CD4-positive, alpha-beta memory T cell (primary cell): ENCODE results near the gene SCNM1. TPM values are rescaled to one million over a fixed set of nuclear protein-coding genes. Genes with fewer than 3 reads are reported as not detected.
A peak's percentile ranks its signal among the peaks of the same experiment; 100 is the strongest.

Experiments used
- CTCF ChIA-PET: fragments of 350-600 bp; sonication (Branson Sonifier 250); formaldehyde crosslinking; loops from one replicate; lab custom pipeline; 2021; ENCODE audit warnings: inconsistent platforms; ENCODE audit not compliant: partially characterized antibody; lab: Charles Lee
- POLR2A ChIA-PET: fragments of 350-600 bp; sonication (Branson Sonifier 250); formaldehyde crosslinking; loops from one replicate; lab custom pipeline; 2021; ENCODE audit not compliant: partially characterized antibody; lab: Charles Lee
- DNase-seq, 5 donors: peaks; one replicate each; pipeline versions ENCODE4 v3.0.0 to v3.0.0-alpha.2; 2020 to 2022; ENCODE audit warnings: mixed read lengths in 1 of 5
- H3K27ac ChIP-seq: one replicate; pipeline ENCODE4 v1.7.0; 2013; ENCODE audit warnings: low read depth, low read length
- H3K27me3 ChIP-seq: 2 replicates; pipeline ENCODE4 v1.7.0; 2013; ENCODE audit warnings: mild to moderate bottlenecking, low read length, moderate library complexity; ENCODE audit not compliant: insufficient read depth
- H3K36me3 ChIP-seq: 2 replicates; pipeline ENCODE4 v1.7.0; 2013; ENCODE audit warnings: mild to moderate bottlenecking, low read length, moderate library complexity; ENCODE audit not compliant: insufficient read depth
- H3K4me1 ChIP-seq: 2 replicates; pipeline ENCODE4 v1.7.0; 2013; ENCODE audit warnings: mild to moderate bottlenecking, low read length, moderate library complexity; ENCODE audit not compliant: insufficient read depth
- H3K4me3 ChIP-seq, 2 donors: one replicate each; pipeline ENCODE4 v1.7.0; 2013; ENCODE audit warnings: low read length in 2 of 2, mild to moderate bottlenecking in 1 of 2
- H3K9me3 ChIP-seq, 2 donors: one replicate each; pipeline ENCODE4 v1.7.0; 2013; ENCODE audit warnings: low read length in 2 of 2, control low read depth in 1 of 2; ENCODE audit not compliant: control insufficient read depth in 1 of 2
- H3K27ac Mint-ChIP-seq, 7 donors: one replicate each; pipeline ENCODE4 v1.8.0; 2020 to 2021; ENCODE audit warnings: mixed read lengths in 7 of 7, mild to moderate bottlenecking in 6 of 7, inconsistent platforms in 3 of 7, moderate library complexity in 3 of 7
- H3K27me3 Mint-ChIP-seq, 2 donors: one replicate each; pipeline ENCODE4 v1.8.0; 2020 to 2021; ENCODE audit warnings: mixed read lengths in 2 of 2
- H3K36me3 Mint-ChIP-seq, 2 donors: one replicate each; pipeline ENCODE4 v1.8.0; 2020 to 2021; ENCODE audit warnings: mixed read lengths in 2 of 2, inconsistent platforms in 1 of 2, mild to moderate bottlenecking in 1 of 2
- H3K4me1 Mint-ChIP-seq, 4 donors: one replicate each; pipeline ENCODE4 v1.8.0; 2020 to 2021; ENCODE audit warnings: mixed read lengths in 4 of 4, mild to moderate bottlenecking in 1 of 4
- H3K4me3 Mint-ChIP-seq, 8 donors: one replicate each; pipeline ENCODE4 v1.8.0; 2020 to 2021; ENCODE audit warnings: mixed read lengths in 8 of 8, mild to moderate bottlenecking in 7 of 8, moderate library complexity in 6 of 8, inconsistent platforms in 3 of 8
- H3K9me3 Mint-ChIP-seq, 8 donors: one replicate each; pipeline ENCODE4 v1.8.0; 2020 to 2021; ENCODE audit warnings: mixed read lengths in 8 of 8, mild to moderate bottlenecking in 5 of 8, inconsistent platforms in 3 of 8, moderate library complexity in 1 of 8
- intact Hi-C: fragments of 100-400 bp; cut with micrococcal nuclease; formaldehyde crosslinking; loops from one replicate; pipeline ENCODE4 v1.15.1; 2023
- polyA plus RNA-seq, 2 donors: library from polyadenylated mRNA; unstranded; fragments of 300-500 nt; fragmentation: Illumina TruSeq; gene quantifications; one replicate each; pipeline ENCODE4 v1.2.3, GENCODE V29; 2021
- total RNA-seq, 2 experiments: library from RNA; stranded (reverse); gene quantifications; one replicate each; pipeline ENCODE4 v1.2.3, GENCODE V29; 2021

The SCNM1 gene
- total and polyA plus RNA-seq, 4 experiments from 2014 or later = 57.4 to 80.9 (median 68.9) TPM

DNA sequence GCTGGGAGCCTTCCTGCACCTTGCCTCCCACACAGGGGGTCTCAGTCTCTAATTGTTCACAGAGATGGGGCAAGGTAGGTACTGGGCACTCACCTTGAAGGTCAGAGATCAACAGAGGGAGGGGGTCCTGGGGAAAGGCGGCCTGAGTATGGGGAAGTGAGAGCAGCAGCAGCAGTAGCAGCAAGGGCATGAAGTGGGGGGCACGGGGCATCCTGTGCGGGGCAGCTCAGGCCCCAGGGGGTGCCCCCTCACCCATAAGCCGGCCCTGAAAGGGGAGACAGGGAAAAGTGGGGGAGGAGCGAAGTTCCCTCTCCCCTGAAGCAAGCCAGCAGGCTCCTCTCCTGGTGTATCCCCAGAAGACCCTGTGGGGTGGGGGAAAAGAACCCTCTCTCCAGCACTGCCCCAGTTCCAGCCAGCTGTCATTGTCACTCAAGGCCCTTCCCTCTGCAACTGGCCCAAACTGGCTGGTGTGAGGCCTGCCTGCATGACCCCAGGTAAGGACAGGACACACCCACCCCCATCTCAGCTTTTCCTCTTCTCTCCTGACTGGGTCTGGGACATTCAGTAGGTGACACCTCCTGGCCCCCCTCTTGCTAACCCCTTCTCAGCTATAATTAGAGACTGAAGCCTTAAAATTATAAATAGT is 23.4 kb upstream of the SCNM1 start:
- H3K4me3 Mint-ChIP-seq = no peak overlapping the region
- no peak overlapping the region for H3K27ac Mint-ChIP-seq
- POLR2A ChIA-PET = interaction anchor here (1.2 kb wide), 1 partner anchor 84 kb away, joined by 4 read pairs; no protein-coding TSS in a partner anchor
- Histone ChIP-seq H3K36me3 (no peaks in the 10 kb centered on the region), H3K4me1 (peaks cover 21% of the 10 kb centered on the region), H3K9me3 (no peaks in the 10 kb centered on the region), H3K27ac (no peak overlapping the region), H3K4me3 (no peak overlapping the region), H3K27me3 (no peaks in the 10 kb centered on the region)
- CTCF ChIA-PET = interaction anchor here (1.9 to 2.0 kb wide), 2 partner anchors 14 to 43 kb away, joined by 6 to 8 read pairs; partner anchors contain the start of gene TNFAIP8L2
- peaks cover 0 to 2% of the 10 kb centered on the region in 2 donors for H3K27me3 Mint-ChIP-seq
- DNase-seq = no peak
- H3K36me3 Mint-ChIP-seq = peaks cover 0 to 2% of the 10 kb centered on the region in 2 donors
- intact Hi-C loops = no loop called here
- H3K4me1 Mint-ChIP-seq = peaks cover 9 to 27% (median 17%) of the 10 kb centered on the region in 4 donors
- H3K9me3 Mint-ChIP-seq = no peaks in the 10 kb centered on the region

DNA sequence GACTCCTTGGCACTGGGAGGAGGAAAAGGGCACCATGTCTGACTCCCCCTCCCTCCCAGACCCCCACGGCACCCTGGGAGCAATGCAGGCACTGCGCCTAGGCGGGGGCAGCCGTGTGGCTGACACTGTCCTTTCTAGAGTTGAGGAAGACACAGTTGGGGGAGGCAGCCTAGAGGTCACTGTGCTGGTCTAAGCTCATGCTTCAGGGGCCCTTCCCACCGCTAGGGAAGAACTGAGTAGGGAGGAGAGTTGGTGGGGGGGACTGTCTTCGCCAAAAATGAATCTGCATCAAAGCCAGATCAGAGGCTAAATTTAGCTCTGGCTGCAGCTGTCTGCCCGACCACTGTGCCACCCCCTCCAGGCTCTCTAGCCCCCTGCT is 22.9 kb upstream of the SCNM1 start:
- DNase-seq = no peak
- H3K4me1 Mint-ChIP-seq = peaks cover 9 to 33% (median 17%) of the 10 kb centered on the region in 4 donors
- no peak overlapping the region for H3K4me3 Mint-ChIP-seq
- H3K27ac Mint-ChIP-seq = no peak overlapping the region
- no peaks in the 10 kb centered on the region for H3K36me3 ChIP-seq
- ChIA-PET POLR2A (interaction anchor here (1.1 to 1.2 kb wide), 2 partner anchors 13 to 85 kb away, joined by 4 read pairs; no protein-coding TSS in a partner anchor), CTCF (interaction anchor here (1.1 to 1.9 kb wide), 2 partner anchors 14 to 43 kb away, joined by 4 to 6 read pairs; partner anchors contain the start of gene TNFAIP8L2)
- peaks cover 24% of the 10 kb centered on the region for H3K4me1 ChIP-seq
- peaks cover 0 to 2% of the 10 kb centered on the region in 2 donors for H3K36me3 Mint-ChIP-seq
- no peaks in the 10 kb centered on the region for H3K27me3 ChIP-seq
- no peaks in the 10 kb centered on the region for H3K9me3 Mint-ChIP-seq
- intact Hi-C loops = no loop called here
- H3K27me3 Mint-ChIP-seq = peaks cover 0 to 2% of the 10 kb centered on the region in 2 donors
- H3K4me3 ChIP-seq = no peak overlapping the region
- no peak overlapping the region for H3K27ac ChIP-seq
- no peaks in the 10 kb centered on the region for H3K9me3 ChIP-seq

DNA sequence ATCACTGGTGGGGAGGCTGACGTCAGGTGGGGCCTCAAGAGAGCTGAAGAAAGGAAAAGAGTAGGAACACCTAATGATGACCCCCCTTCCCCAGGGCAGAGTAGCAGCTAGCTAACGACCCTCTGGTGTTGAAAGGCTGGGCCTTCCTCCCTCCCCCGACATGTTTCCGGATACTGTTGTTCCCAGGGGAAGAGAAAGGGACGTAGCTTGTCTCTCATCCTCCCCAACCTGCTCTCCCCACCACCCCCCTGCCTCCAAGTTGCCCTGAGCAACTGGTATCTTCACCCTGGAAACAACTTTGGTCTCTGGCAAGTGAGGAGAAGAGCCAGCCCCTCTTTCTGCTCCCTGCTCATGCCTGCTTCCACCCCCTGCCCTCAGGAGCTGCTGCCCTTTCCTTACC is 22.0 kb upstream of the SCNM1 start:
- Mint-ChIP-seq H3K27me3 (peaks cover 0 to 2% of the 10 kb centered on the region in 2 donors), H3K27ac (no peak overlapping the region)
- CTCF ChIA-PET = interaction anchor here (1.1 to 1.7 kb wide), 3 partner anchors 11 to 44 kb away, joined by 4 to 6 read pairs (median 6); partner anchors contain the start of gene TNFAIP8L2

DNA sequence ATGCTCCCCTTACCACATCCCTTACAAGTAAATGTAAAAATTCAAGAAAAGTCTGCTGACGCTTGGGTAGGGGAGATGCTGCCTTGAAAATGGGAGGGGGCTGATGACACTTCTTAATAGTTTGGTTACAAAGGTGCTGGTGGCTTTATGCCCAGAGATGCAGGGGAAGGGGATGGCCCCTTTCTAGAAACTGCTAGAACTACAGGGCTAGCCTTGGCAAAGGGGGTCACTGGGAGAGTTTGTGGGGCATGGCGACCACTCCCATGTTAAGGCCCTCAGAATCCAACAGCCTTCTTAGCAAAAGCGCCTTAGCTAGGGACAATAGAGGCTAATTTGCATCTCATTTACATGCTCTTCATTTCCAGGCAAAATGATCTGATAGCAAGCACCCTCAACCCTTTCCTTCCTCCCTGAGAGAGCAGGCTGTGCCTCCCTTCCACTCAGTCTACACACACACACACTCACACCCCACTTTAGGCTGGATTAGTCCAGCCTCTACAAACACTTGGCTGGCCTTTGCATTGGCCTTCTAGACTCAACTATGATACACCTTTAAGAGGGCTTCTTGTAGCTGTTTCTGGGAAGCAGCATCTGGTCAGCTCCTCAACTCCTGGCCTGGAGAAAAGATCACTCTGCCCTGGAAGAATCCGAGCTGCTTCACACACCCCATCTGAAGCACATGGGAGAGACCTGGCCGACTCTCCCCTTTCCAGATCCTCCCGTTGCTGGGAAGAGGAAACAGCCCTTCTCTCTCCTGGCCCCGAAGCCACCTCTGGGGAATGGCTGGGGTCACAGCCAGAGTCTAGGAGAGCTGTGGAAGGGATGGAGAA is 21.3 kb upstream of the SCNM1 start:
- peak overlapping the region in 5 of 7 donors; percentile 13 to 80 (median 24) for H3K27ac Mint-ChIP-seq
- H3K27me3 Mint-ChIP-seq = peaks cover 0 to 2% of the 10 kb centered on the region in 2 donors
- H3K36me3 ChIP-seq = no peaks in the 10 kb centered on the region
- H3K27me3 ChIP-seq = no peaks in the 10 kb centered on the region
- peaks cover 0 to 2% of the 10 kb centered on the region in 2 donors for H3K36me3 Mint-ChIP-seq
- intact Hi-C loops = no loop called here
- H3K9me3 ChIP-seq = no peaks in the 10 kb centered on the region
- H3K27ac ChIP-seq = no peak overlapping the region
- no peak overlapping the region for H3K4me3 ChIP-seq
- ChIA-PET POLR2A (interaction anchor here (0.6 to 1.2 kb wide), 5 partner anchors 11 to 167 kb away, joined by 3 to 5 read pairs (median 4); partner anchors contain the start of gene TNFAIP8L2), CTCF (interaction anchor here (0.7 to 1.7 kb wide), 4 partner anchors 11 to 45 kb away, joined by 3 to 9 read pairs (median 6); partner anchors contain the start of gene TNFAIP8L2)
- H3K4me3 Mint-ChIP-seq = peak overlapping the region; percentile 2 to 98 (median 49)
- peaks cover 9 to 33% (median 17%) of the 10 kb centered on the region in 4 donors for H3K4me1 Mint-ChIP-seq
- peaks cover 24% of the 10 kb centered on the region for H3K4me1 ChIP-seq
- H3K9me3 Mint-ChIP-seq = no peaks in the 10 kb centered on the region
- DNase-seq = no peak

More for the DNA sequence above, 22.0 kb upstream of the SCNM1 start:
- Histone ChIP-seq H3K36me3 (no peaks in the 10 kb centered on the region), H3K4me3 (no peak overlapping the region), H3K27ac (no peak overlapping the region), H3K9me3 (no peaks in the 10 kb centered on the region), H3K4me1 (peaks cover 24% of the 10 kb centered on the region), H3K27me3 (no peaks in the 10 kb centered on the region)
- no peak for DNase-seq
- intact Hi-C loops = no loop called here
- no peak overlapping the region for H3K4me3 Mint-ChIP-seq
- peaks cover 0 to 2% of the 10 kb centered on the region in 2 donors for H3K36me3 Mint-ChIP-seq
- peaks cover 9 to 33% (median 17%) of the 10 kb centered on the region in 4 donors for H3K4me1 Mint-ChIP-seq
- POLR2A ChIA-PET = interaction anchor here (0.6 to 1.1 kb wide), 2 partner anchors 12 to 62 kb away, joined by 3 to 4 read pairs; no protein-coding TSS in a partner anchor
- H3K9me3 Mint-ChIP-seq = no peaks in the 10 kb centered on the region

DNA sequence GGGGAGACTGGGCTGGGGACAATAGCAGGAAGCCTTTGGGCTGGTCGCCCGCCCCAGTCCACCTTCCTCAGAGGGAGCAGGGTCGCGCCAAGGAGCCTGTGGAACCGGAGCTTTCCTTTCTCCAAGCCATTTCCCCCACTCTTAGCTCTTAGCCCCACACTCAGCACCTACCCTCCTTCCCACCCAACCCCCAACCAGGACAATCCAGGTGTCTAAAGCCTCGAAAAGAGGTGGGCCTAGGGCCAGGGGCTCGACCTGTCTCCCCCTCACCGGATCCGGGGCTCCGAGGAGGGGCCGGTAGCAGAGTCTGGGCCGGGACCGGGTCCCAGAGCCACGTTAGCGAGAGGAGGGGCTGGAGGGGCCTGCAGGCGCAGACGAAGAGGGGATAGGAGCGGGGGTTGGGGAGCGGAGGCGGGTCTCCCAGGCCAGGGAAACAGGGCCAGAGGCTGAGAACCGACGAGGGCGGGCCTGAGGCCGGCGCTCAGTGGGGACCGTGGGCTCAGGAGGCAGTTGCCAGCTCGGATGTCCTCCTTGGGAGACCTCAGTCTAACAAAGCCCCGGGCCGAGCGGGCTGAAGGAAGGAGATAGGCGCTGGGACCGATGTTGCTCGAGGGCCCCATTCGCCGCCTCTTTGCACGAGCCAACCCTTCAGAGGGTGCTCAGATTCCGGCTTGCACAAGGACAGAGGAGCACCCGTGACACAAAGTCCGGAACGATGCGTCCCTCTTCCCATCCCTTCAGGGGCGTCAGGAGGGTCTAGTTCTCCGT is 20.5 kb upstream of the SCNM1 start:
- ChIA-PET CTCF (interaction anchor here (0.7 to 1.7 kb wide), 4 partner anchors 10 to 46 kb away, joined by 3 to 9 read pairs (median 6); partner anchors contain the start of gene TNFAIP8L2), POLR2A (interaction anchor here (1.0 to 1.6 kb wide), 4 partner anchors 11 to 167 kb away, joined by 3 to 5 read pairs (median 4); partner anchors contain the start of gene TNFAIP8L2)
- peak in 2 of 5 donors; percentile 24 to 30 for DNase-seq
- peak overlapping the region; percentile 83 for H3K4me3 ChIP-seq
- H3K4me1 Mint-ChIP-seq = peaks cover 9 to 33% (median 17%) of the 10 kb centered on the region in 4 donors
- H3K9me3 ChIP-seq = no peaks in the 10 kb centered on the region
- H3K27ac Mint-ChIP-seq = peak overlapping the region in 3 of 7 donors; percentile 57 to 88 (median 78)
- intact Hi-C loops = loop anchor here (1.0 to 2.0 kb wide), 2 partner anchors 12 to 15 kb away; no protein-coding TSS in a partner anchor
- H3K4me3 Mint-ChIP-seq = peak overlapping the region; percentile 92 to 98 (median 97)
- peaks cover 0 to 2% of the 10 kb centered on the region in 2 donors for H3K36me3 Mint-ChIP-seq
- peaks cover 0 to 2% of the 10 kb centered on the region in 2 donors for H3K27me3 Mint-ChIP-seq
- peaks cover 24% of the 10 kb centered on the region for H3K4me1 ChIP-seq
- no peaks in the 10 kb centered on the region for H3K27me3 ChIP-seq
- H3K36me3 ChIP-seq = no peaks in the 10 kb centered on the region
- H3K9me3 Mint-ChIP-seq = no peaks in the 10 kb centered on the region
- H3K27ac ChIP-seq = peak overlapping the region; percentile 56

DNA sequence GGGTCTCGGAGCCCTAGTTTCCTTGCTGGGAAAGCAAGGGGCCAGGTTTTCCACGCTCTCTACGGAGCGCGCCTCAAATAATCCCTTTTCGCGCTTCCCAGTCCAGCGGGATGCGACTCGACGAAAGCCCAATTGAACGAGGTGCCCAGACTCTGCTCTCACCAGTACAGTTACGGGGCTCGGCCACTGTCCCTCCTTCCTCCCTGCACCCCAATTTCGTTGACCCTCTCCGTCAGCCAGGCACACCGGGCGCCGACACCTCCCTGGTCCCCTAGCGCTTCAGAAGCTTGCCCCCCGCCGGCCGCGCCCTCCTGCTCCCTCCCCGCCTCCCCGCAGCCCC is 19.9 kb upstream of the SCNM1 start:
- peaks cover 9 to 33% (median 17%) of the 10 kb centered on the region in 4 donors for H3K4me1 Mint-ChIP-seq
- peaks cover 0 to 2% of the 10 kb centered on the region in 2 donors for H3K36me3 Mint-ChIP-seq
- peak overlapping the region; percentile 83 for H3K4me3 ChIP-seq
- H3K4me1 ChIP-seq = peaks cover 24% of the 10 kb centered on the region
- intact Hi-C loops = loop anchor here (1.0 to 2.0 kb wide), 2 partner anchors 11 to 15 kb away; no protein-coding TSS in a partner anchor
- H3K36me3 ChIP-seq = no peaks in the 10 kb centered on the region
- no peak for DNase-seq
- ChIA-PET POLR2A (interaction anchor here (1.5 to 2.7 kb wide), 4 partner anchors 11 to 78 kb away, joined by 3 to 20 read pairs (median 6); partner anchors contain the start of gene TNFAIP8L2), CTCF (interaction anchor here (1.6 kb wide), 1 partner anchor 46 kb away, joined by 9 read pairs; no protein-coding TSS in a partner anchor)
- H3K4me3 Mint-ChIP-seq = peak overlapping the region; percentile 92 to 98 (median 97)
- H3K27me3 ChIP-seq = no peaks in the 10 kb centered on the region
- peak overlapping the region; percentile 56 for H3K27ac ChIP-seq
- no peaks in the 10 kb centered on the region for H3K9me3 Mint-ChIP-seq
- peaks cover 0 to 2% of the 10 kb centered on the region in 2 donors for H3K27me3 Mint-ChIP-seq
- no peaks in the 10 kb centered on the region for H3K9me3 ChIP-seq
- H3K27ac Mint-ChIP-seq = peak overlapping the region in 5 of 7 donors; percentile 54 to 95 (median 78)
